ENCODE data around the gene KIF12.
"Not testable (repeated sequence)": the region's sequence is repeated elsewhere in the genome, so short reads cannot be mapped to it uniquely, and the experiment has no call there.

The KIF12 gene

GRCh38 chr9:114098936-114099668, at the start of gene KIF12:
KIF12 (minus strand) TSS chr9:114099292; CDS start chr9:114099276, 16 bp downstream.
- no peak for DNase-seq (ENCODE audit: low read depth)

GRCh38 chr9:114146735-114147134, 47.6 kb upstream of the KIF12 start:
- DNase-seq (ENCODE audit: low read depth), result no peak

- DNase-seq (ENCODE audit: low read depth), result no peak
Measured at GRCh38 chr9:114143234-114143633, 44.1 kb upstream of the KIF12 start.

DNA sequence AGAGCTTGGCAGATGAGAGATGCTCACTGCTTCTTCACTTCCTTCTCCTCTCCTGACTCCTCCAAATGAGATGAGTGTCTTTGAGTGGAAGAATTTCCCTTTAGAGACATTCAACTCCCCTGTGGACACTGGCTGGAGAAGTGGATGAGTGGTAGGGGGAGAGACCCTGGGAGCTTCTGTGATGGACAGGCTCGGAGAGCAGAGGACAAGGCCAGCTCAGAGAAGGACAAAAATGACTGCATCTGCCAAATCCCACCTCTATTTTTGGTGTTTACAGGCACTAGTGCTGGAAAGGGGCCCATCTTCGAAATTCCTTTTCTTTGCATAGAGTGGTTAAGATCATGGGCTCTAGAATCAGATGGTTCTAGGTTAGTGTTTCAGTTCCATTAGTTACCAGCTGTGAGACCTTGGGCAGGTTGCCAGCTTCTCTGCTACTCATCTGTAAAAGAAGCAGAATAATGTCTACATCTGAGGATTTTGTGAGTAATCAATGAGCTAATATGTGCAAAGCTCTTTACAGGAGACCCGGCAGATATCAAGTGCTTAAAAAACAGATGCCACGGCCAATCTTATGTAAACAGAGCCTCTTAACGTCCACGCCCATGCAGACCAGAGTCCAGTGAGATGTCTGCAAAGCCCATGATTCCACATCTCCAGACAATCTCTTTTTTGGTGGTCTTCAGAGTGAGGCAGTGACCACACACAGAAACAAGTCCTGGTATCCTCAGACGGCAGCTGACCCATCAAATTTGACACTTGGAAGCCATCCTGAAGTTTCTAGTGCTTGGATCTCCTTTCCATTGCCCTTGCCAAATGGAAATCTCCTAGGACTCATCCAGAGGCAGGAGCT, 42.7 kb upstream of the KIF12 start:
- DNase-seq (ENCODE audit: low read depth), result no peak

- no peak for DNase-seq (ENCODE audit: low read depth)
Measured at GRCh38 chr9:114140850-114141249, 41.8 kb upstream of the KIF12 start.

- no peak for DNase-seq (ENCODE audit: low read depth)
Measured at GRCh38 chr9:114140401-114140800, 41.3 kb upstream of the KIF12 start.

DNA sequence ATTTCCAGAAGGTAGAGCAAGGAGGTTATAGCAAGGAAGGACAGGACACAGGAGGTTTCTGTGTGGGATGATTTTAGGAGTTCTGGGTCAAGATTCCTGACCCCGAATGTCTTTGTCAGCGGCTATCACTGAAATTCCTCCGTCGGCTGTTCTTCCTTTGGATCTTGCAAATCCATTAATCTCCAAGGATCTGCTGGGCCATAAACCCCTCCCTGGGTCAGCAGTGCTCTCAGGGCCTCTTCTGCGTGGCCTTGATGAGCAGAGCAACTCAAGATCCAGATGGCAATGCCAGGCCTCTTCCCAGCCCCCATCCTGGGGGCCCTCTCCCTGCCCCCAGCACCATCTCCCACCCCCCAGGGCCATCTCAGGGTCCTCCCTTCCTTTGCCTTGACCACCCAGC, 40.0 kb upstream of the KIF12 start:
- DNase-seq (ENCODE audit: low read depth), result no peak

DNA sequence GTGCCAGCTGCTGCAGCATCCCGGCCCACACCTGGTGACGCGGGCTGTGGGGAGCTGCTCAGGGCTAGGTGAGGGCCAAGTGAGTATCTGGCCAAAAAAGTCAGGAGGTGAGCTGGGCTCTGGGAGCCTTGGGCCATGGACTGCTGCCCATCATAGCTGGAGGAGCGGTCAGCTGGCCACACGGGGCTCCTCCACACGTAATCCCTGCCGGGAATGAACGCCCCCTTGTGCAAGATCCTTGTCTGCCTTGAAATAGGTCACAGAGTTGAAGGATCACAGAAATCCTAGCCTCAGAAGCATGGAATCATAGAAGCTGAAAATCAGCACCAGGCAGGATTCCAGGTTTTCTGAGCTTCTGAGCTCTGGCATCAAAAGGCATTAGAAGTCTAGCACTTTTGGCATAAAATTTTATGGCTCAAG, 39.5 kb upstream of the KIF12 start:
- no peak for DNase-seq (ENCODE audit: low read depth)

- no peak for DNase-seq (ENCODE audit: low read depth)
Measured at GRCh38 chr9:114137831-114138230, 38.7 kb upstream of the KIF12 start.

DNA sequence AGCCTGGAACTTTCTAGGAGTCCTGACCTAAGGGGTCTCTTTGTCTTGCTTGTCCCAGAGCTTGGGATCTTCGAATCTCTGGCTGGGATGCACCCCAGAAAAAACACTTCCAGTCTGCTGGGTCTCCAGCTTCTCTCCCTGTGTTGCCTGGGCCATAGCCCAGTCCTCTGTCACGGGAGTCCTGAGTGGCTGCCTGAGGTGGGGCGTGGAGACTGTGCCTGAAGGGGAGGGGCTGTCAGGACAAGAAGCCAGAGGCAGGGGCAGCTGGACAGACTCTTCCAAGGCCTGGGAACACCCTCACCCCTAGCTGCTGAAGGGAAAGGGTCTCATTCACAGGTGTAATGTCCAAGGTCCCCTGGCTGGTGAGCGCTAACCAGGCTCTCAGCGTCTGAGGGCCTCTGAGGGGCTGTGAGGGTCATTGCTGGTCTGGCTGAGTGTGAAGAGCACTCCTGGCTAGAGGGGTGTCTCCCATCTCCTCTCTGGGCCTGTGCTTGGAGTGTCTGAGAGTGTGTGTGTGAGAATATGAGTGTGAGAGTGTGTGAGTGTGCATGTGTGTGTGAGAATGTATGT, 35.8 kb upstream of the KIF12 start:
- DNase-seq (ENCODE audit: low read depth), result no peak

DNA sequence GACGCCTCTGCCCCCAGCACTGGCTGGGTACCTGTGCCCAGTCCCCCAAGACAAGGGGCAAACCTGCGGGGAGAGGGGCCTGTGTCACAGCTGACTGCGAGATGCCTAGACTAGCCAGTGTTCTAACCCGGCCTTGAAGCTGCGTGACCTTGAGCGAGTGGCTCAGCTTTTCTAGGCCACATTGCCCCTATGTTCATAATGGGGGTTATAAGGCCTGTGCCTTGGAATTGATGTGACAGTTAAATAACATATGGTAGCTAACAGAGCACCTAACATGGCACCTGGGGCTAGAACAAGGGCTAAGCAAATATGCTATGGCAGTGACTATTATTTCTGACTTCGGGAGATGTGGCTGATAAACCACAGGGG, 33.4 kb upstream of the KIF12 start:
- DNase-seq (ENCODE audit: low read depth), result no peak

- DNase-seq (ENCODE audit: low read depth), result no peak
Measured at GRCh38 chr9:114131808-114132549, 32.9 kb upstream of the KIF12 start.

GRCh38 chr9:114130624-114131277, 31.7 kb upstream of the KIF12 start:
- DNase-seq (ENCODE audit: low read depth), result no peak

DNA sequence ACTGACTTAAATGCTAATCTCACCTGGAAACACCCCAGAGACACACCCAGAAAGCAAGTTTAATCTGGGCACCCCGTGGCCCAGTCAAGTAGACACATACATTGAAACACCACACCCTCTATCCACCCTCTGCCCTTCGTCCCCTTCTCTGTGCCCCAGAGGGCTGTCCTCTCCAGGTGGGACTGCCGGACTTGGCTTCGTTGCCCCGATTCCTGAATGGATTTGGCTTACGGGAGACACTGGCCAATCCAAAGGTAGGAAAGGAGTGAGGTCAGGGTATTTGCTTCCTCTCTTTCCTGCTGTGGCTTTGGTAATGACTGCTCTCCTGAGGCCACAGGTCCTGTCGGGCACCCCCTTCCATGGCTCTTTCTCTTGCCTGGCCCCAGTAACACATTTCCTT, 31.0 kb upstream of the KIF12 start:
- DNase-seq (ENCODE audit: low read depth), result no peak

DNA sequence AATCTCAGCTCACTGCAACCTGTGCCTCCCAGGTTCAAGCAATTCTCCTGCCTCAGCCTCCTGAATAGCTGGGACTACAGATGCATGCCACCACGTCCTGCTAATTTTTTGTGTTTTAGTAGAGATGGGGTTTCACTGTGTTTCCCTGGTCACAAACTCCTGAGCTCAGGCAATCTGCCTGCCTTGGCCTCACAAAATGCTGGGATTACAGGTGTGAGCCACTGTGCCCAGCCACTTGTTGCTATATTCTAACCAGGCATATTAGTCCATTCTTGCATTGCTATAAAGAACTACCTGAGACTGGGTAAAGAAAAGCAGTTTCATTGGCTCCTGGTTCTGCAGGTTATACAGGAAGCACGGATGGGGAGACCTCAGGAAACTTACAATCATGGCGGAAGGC, 29.7 kb upstream of the KIF12 start:
- not testable (repeated sequence) for DNase-seq (ENCODE audit: low read depth)

DNA sequence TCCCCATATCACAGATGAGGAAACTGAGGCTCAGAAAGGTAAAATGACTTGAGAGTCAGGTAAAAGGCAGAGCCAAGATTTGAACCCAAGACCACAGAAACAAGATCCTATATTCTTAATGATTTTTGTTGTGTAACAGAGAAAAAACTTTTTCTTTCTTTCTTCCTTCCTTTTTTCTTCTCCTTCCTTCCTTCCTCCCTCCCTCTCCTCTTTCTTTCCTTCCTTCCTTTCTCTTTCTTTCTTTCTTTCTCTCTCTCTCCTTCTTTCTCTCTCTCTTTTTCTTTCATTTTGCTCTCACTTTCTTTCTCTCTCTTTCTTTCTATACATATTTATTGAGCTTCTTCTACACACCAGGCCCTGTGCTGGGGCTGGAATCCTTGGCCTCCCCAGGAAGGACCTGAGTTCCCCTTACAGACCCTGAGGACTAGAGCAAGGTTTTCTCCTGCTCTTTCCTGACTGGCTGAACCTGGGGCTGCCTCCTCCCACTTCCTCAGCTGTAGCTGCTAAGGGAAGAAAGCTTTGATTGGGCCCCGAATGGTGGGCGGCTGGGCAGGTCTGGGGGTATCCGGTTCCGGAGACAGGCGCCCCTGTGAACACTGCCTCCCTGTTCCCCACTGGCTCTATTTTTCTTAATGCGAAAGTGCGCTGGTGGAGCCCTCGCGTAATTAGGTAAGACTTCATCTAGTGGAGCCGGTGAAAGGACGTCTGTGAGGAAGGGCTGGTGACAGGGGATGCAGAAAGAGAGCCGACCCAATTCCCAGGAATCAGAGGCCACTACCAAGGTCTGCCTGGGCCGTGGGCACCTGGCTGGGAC, 27.4 kb upstream of the KIF12 start:
- no peak for DNase-seq (ENCODE audit: low read depth)

GRCh38 chr9:114125476-114126013, 26.5 kb upstream of the KIF12 start:
- no peak for DNase-seq (ENCODE audit: low read depth)

DNA sequence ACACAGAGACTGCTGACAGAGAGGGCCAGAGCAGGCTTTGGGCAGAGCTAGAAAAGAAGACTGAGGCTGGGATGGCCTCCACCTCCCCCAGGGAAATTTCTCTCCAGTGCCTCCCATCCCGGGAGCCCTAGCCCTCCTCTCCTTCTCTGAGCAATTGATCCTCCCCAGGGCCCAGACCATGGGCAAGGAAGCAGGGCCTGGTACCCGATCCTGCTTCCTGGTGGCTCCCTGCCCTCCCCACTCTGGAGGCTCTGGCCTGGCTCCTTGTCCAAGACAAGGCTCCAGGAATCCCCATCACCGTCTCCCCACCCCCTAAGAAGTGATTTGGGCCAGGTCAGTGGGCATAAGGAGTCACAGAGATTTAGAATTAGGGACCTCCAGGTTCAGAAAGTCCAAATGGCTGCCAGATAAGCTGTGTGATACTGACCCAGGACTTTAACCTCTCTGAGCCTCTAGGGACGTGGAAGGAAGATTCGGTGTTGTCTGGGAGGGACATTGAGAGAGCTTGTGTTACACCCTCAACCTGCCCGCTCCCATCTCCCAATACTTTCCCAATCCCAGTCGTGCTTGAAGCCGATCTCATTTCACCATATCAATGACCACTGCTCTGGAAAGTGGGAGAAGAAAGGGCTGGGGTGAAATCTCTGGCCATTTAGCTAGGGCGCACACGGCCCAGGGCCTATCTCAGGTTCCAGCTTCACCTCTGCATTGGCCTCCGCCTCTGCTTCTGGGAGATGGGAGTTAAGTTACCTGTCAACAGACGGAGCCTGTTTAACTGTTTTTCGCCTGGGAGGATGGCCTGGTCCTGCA, 25.8 kb upstream of the KIF12 start:
- no peak for DNase-seq (ENCODE audit: low read depth)

DNA sequence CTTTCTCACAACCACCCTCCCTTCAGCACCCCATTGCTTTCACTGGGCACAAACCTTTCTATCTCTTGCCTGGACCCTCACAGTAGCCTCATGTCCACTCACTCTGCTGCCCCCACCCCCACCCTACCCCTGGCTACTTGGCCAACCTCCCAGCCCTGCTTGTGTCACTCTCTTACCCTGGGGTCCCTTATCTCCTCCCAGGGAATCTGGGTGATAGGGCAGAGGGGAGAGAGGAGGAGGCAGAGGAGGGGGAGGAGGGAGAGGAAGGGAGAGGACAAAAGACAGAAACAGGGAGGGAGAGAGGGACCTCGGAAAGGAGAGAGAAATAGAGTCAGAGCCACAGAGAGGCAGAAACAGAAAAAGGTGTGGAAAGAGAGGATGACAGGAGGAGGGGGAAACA, 25.0 kb upstream of the KIF12 start:
- DNase-seq (ENCODE audit: low read depth), result no peak
